Peyer's patch (tissue), 4 donors: ENCODE results near the gene ALAS1. TPM values are rescaled to one million over a fixed set of nuclear protein-coding genes. Genes with fewer than 3 reads are reported as not detected.

Experiments used
- DNase-seq, 3 donors: peaks; one replicate each; pipeline ENCODE4 v3.0.0-alpha.2; 2017 to 2019
- H3K27ac ChIP-seq, 4 donors: fragments of 200-600 bp; sonication (generic); one replicate each; pipeline ENCODE4 v1.5.1; 2016 to 2019
- H3K27me3 ChIP-seq, 2 donors: fragments of 200-600 bp; sonication (generic); one replicate each; pipeline ENCODE4 v1.5.1; 2019
- H3K36me3 ChIP-seq, 3 donors: fragments of 200-600 bp; sonication (generic); one replicate each; pipeline ENCODE4 v1.5.1; 2016 to 2019
- H3K4me1 ChIP-seq, 4 donors: fragments of 200-600 bp; sonication (generic); one replicate each; pipeline ENCODE4 v1.5.1; 2016 to 2019
- H3K4me3 ChIP-seq, 4 donors: fragments of 200-600 bp; sonication (generic); 1 replicate in 3 of 4; 2 replicates in 1 of 4; pipeline ENCODE4 v1.5.1; 2016 to 2019; ENCODE audit warnings: mild to moderate bottlenecking in 1 of 4
- H3K9me3 ChIP-seq, 4 donors: fragments of 200-600 bp; sonication (generic); one replicate each; pipeline ENCODE4 v1.5.1; 2016 to 2019; ENCODE audit warnings: mild to moderate bottlenecking in 1 of 4
- CTCF ChIP-seq, 6 experiments: fragments of 450-650 bp in 4 of 6; fragments of 200-600 bp in 2 of 6; sonication (generic) in 1 of 6; IDR thresholded peaks; one replicate each; pipeline ENCODE4 v1.5.1; 2017 to 2019; ENCODE audit warnings: antibody characterized with exemption in 6 of 6, mild to moderate bottlenecking in 3 of 6, moderate library complexity in 1 of 6
- POLR2A ChIP-seq, 2 donors: fragments of 450-650 bp; IDR thresholded peaks; one replicate each; pipeline ENCODE4 v1.5.1; 2017; ENCODE audit warnings: antibody characterized with exemption in 2 of 2, mild to moderate bottlenecking in 2 of 2, moderate library complexity in 2 of 2
- total RNA-seq, 4 donors: library from RNA; depleted of rRNA; stranded (reverse); fragments of >200 nt; gene quantifications; one replicate each; pipeline ENCODE4 v1.1.0, GENCODE V29; 2016

Gene ALAS1
- total RNA-seq, 4 donors from 2014 or later = 73.3 to 92.8 (median 89.8) TPM

- no peaks in the 10 kb centered on the region for H3K9me3 ChIP-seq
- peak in 1 of 3 donors; percentile 67 for DNase-seq
- no peaks in the 10 kb centered on the region for H3K27me3 ChIP-seq
- H3K27ac ChIP-seq = peak overlapping the region; percentile 84 to 88 (median 86)
- peaks cover 0 to 19% (median 3%) of the 10 kb centered on the region in 4 donors for H3K4me1 ChIP-seq
- TF ChIP-seq POLR2A (IDR thresholded peaks at IDR 0.05) (no peak), CTCF (IDR thresholded peaks at IDR 0.05) (no peak)
- H3K4me3 ChIP-seq = peak overlapping the region; percentile 63 to 76 (median 68)
- no peaks in the 10 kb centered on the region for H3K36me3 ChIP-seq
Measured at GRCh38 chr3:52153389-52154096, 44.4 kb upstream of the ALAS1 start.

DNA sequence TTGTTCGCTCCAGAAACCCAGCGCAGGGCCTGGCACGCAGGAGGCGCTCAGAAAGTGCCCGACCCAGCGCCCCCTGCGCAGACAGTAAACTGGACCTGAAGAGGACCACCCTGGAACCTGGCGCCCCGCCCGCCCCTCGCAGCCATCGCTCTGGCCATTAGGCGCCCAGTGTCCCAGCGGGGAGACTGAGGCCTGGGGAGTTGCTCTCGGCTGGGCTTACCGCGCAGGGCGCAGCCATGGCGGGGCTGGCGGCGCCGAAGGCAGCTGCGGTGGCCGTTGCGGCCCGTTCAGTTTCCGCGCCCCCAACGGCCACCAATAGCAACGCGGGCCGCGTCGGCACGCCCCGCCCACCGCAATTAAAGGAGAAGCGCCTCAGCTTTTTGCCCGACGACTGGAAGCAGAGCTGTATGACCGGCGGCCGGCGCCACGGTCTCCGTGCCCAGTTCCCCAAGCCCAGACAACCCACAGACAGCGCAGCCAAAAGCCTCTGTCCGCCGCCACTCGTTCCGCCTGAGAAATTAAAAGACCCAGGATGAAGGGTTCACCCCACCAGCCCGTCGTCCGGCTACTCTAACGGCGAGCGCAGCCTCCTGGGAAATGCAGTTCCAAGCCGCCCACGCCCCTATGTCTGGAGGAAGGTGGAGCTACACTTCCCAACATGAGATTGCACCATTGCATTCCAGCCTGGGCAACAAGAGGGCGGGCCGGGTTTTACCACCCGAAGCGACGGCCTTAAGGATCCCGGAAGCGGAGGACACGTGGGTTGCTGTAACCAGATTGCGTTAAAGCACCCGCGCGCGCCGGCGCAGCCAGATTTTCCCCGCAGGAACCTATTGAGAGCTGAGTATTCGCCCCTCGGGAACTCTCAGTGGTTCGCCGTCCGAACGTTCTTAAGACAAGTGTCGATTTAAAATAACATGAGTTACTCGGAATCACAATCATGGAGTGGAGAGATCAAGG is 43.5 kb upstream of the ALAS1 start, which contains the start of gene POC1A:
POC1A (minus strand) TSS at position 289 of the 960 bp plus-strand sequence; CDS start at position 238, 51 bp downstream.
- Histone ChIP-seq H3K9me3 (no peaks in the 10 kb centered on the region), H3K36me3 (no peaks in the 10 kb centered on the region), H3K4me1 (peaks cover 0 to 19% (median 3%) of the 10 kb centered on the region in 4 donors), H3K27me3 (no peaks in the 10 kb centered on the region), H3K4me3 (peak within 1 kb of the TSS; percentile 63 to 76 (median 68)), H3K27ac (peak within 1 kb of the TSS; percentile 84 to 88 (median 86))
- DNase-seq = peak; percentile 93 to 98 (median 94)
- peak; percentile 17 to 54 (median 37) for TF ChIP-seq CTCF (IDR thresholded peaks at IDR 0.05)
- peak; percentile 28 to 52 for TF ChIP-seq POLR2A (IDR thresholded peaks at IDR 0.05)

- no peak for DNase-seq
- no peaks in the 10 kb centered on the region for H3K27me3 ChIP-seq
- no peaks in the 10 kb centered on the region for H3K9me3 ChIP-seq
- TF ChIP-seq CTCF (IDR thresholded peaks at IDR 0.05) (no peak), POLR2A (IDR thresholded peaks at IDR 0.05) (no peak)
- peaks cover 0 to 19% (median 3%) of the 10 kb centered on the region in 4 donors for H3K4me1 ChIP-seq
- H3K4me3 ChIP-seq = no peak overlapping the region
- H3K36me3 ChIP-seq = no peaks in the 10 kb centered on the region
- H3K27ac ChIP-seq = no peak overlapping the region
Measured at GRCh38 chr3:52155912-52156311, 42.0 kb upstream of the ALAS1 start.

GRCh38 chr3:52159503-52159902 is 38.5 kb upstream of the ALAS1 start:
- Histone ChIP-seq H3K36me3 (no peaks in the 10 kb centered on the region), H3K9me3 (no peaks in the 10 kb centered on the region), H3K4me3 (no peak overlapping the region), H3K27me3 (no peaks in the 10 kb centered on the region), H3K4me1 (peaks cover 0 to 4% (median 0%) of the 10 kb centered on the region in 4 donors), H3K27ac (no peak overlapping the region)
- DNase-seq = no peak
- TF ChIP-seq CTCF (IDR thresholded peaks at IDR 0.05) (no peak), POLR2A (IDR thresholded peaks at IDR 0.05) (no peak)

- Histone ChIP-seq H3K4me3 (no peak overlapping the region), H3K4me1 (no peaks in the 10 kb centered on the region), H3K9me3 (no peaks in the 10 kb centered on the region), H3K27me3 (no peaks in the 10 kb centered on the region), H3K36me3 (no peaks in the 10 kb centered on the region), H3K27ac (no peak overlapping the region)
- DNase-seq = no peak
- TF ChIP-seq POLR2A (IDR thresholded peaks at IDR 0.05) = no peak
- no peak for TF ChIP-seq CTCF (IDR thresholded peaks at IDR 0.05)
Measured at GRCh38 chr3:52162250-52162872, 35.6 kb upstream of the ALAS1 start.
